ENCODE data around the gene PLA2G4E. TPM values are rescaled to one million over a fixed set of nuclear protein-coding genes. Genes with fewer than 3 reads are reported as not detected.

The PLA2G4E gene
- total RNA-seq, 2 experiments from 2014 or later = not detected

DNA sequence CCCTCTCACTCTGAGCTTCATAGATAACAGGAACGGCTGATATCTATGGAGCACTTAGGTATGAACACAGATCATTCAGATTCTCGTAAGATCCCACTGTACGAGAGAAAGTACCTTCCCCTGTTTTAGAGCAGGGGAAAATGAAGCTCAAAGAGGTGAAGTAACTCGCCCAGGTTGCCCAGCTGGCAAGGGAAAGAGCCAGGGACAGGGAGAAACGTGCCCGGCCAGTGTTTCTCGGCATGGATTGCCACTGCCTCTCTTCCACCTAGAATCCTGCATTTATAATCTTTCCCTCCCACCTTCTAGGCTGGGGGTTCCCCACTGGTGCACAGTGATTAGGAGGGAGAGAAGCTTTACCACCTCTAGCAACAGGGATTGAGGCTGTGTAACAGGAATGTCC, 87.5 kb downstream of the PLA2G4E start:
- TF ChIP-seq CTCF (IDR thresholded peaks at IDR 0.05) = no peak
- DNase-seq (no peak), ATAC-seq (ENCODE audit: poor library complexity) (no peak)
- Histone ChIP-seq H3K4me3 (ENCODE audit: low read length) (no peak overlapping the region), H3K9me3 (ENCODE audit: control insufficient read depth in 1 of 2, insufficient read depth in 1 of 2, low read length in 2 of 2) (peaks cover 0 to 3% of the 10 kb centered on the region in 2 experiments), H3K36me3 (ENCODE audit: insufficient read depth, low read length) (no peaks in the 10 kb centered on the region), H3K4me1 (ENCODE audit: insufficient read depth, low read length) (peaks cover 63% of the 10 kb centered on the region), H3K27me3 (ENCODE audit: control insufficient read depth in 1 of 2, insufficient read depth in 2 of 2, low read length in 2 of 2) (no peaks in the 10 kb centered on the region), H3K27ac (ENCODE audit: low read depth in 1 of 2, low read length in 2 of 2) (peak overlapping the region; percentile 97)
- POLR2A ChIA-PET = interaction anchor here (8.9 kb wide), 1 partner anchor 37 kb away, joined by 209 read pairs; the partner anchor contains the start of gene EHD4
- H3K27me3 Mint-ChIP-seq = no peaks in the 10 kb centered on the region
- peaks cover 46% of the 10 kb centered on the region for H3K4me1 Mint-ChIP-seq (ENCODE audit: low read depth)
- H3K36me3 Mint-ChIP-seq (ENCODE audit: low read depth) = no peaks in the 10 kb centered on the region
- H3K27ac Mint-ChIP-seq = peak overlapping the region; percentile 89
- H3K9me3 Mint-ChIP-seq = no peaks in the 10 kb centered on the region
- H3K4me3 Mint-ChIP-seq = no peak overlapping the region
- intact Hi-C loops (cut with DNase I, micrococcal nuclease) = no loop called here
- CTCF ChIA-PET = interaction anchor here (1.2 to 1.6 kb wide), 2 partner anchors 29 to 161 kb away, joined by 3 to 4 read pairs; no protein-coding TSS in a partner anchor

- H3K9me3 ChIP-seq (ENCODE audit: control insufficient read depth in 1 of 2, insufficient read depth in 1 of 2, low read length in 2 of 2) = peaks cover 0 to 3% of the 10 kb centered on the region in 2 experiments
- no peak for DNase-seq
- H3K4me3 Mint-ChIP-seq = no peak overlapping the region
- H3K9me3 Mint-ChIP-seq = no peaks in the 10 kb centered on the region
- CTCF ChIA-PET = interaction anchor here (1.2 to 1.6 kb wide), 2 partner anchors 28 to 160 kb away, joined by 3 to 4 read pairs; no protein-coding TSS in a partner anchor
- peak overlapping the region; percentile 89 for H3K27ac Mint-ChIP-seq
- H3K27me3 ChIP-seq (ENCODE audit: control insufficient read depth in 1 of 2, insufficient read depth in 2 of 2, low read length in 2 of 2) = no peaks in the 10 kb centered on the region
- no peaks in the 10 kb centered on the region for H3K27me3 Mint-ChIP-seq
- H3K4me3 ChIP-seq (ENCODE audit: low read length) = no peak overlapping the region
- intact Hi-C loops (cut with DNase I, micrococcal nuclease) = no loop called here
- peak overlapping the region in 1 of 2 donors; percentile 97 for H3K27ac ChIP-seq (ENCODE audit: low read depth in 1 of 2, low read length in 2 of 2)
- no peak for TF ChIP-seq CTCF (IDR thresholded peaks at IDR 0.05)
- no peaks in the 10 kb centered on the region for H3K36me3 ChIP-seq (ENCODE audit: insufficient read depth, low read length)
- no peak for ATAC-seq (ENCODE audit: poor library complexity)
- POLR2A ChIA-PET = interaction anchor here (8.9 kb wide), 1 partner anchor 38 kb away, joined by 209 read pairs; the partner anchor contains the start of gene EHD4
- H3K4me1 ChIP-seq (ENCODE audit: insufficient read depth, low read length) = peaks cover 57% of the 10 kb centered on the region
- H3K4me1 Mint-ChIP-seq (ENCODE audit: low read depth) = peaks cover 44% of the 10 kb centered on the region
- no peaks in the 10 kb centered on the region for H3K36me3 Mint-ChIP-seq (ENCODE audit: low read depth)
These were observed 88.1 kb downstream of the PLA2G4E start for GRCh38 chr15:41932511-41933289.

- peaks cover 43% of the 10 kb centered on the region for H3K4me1 Mint-ChIP-seq (ENCODE audit: low read depth)
- CTCF ChIA-PET = interaction anchor here (1.2 to 1.6 kb wide), 2 partner anchors 27 to 159 kb away, joined by 3 to 4 read pairs; no protein-coding TSS in a partner anchor
These were observed 88.7 kb downstream of the PLA2G4E start for GRCh38 chr15:41932101-41932500.

More at GRCh38 chr15:41932101-41932500, 88.7 kb downstream of the PLA2G4E start:
- Histone ChIP-seq H3K4me3 (ENCODE audit: low read length) (no peak overlapping the region), H3K36me3 (ENCODE audit: insufficient read depth, low read length) (no peaks in the 10 kb centered on the region), H3K9me3 (ENCODE audit: control insufficient read depth in 1 of 2, insufficient read depth in 1 of 2, low read length in 2 of 2) (peaks cover 0 to 3% of the 10 kb centered on the region in 2 experiments), H3K27ac (ENCODE audit: low read depth in 1 of 2, low read length in 2 of 2) (no peak overlapping the region), H3K27me3 (ENCODE audit: control insufficient read depth in 1 of 2, insufficient read depth in 2 of 2, low read length in 2 of 2) (no peaks in the 10 kb centered on the region), H3K4me1 (ENCODE audit: insufficient read depth, low read length) (peaks cover 51% of the 10 kb centered on the region)
- POLR2A ChIA-PET = interaction anchor here (0.9 kb wide), 1 partner anchor 27 kb away, joined by 4 read pairs; no protein-coding TSS in a partner anchor
- DNase-seq (no peak), ATAC-seq (ENCODE audit: poor library complexity) (no peak)
- Mint-ChIP-seq H3K27ac (peak overlapping the region; percentile 89), H3K27me3 (no peaks in the 10 kb centered on the region), H3K36me3 (ENCODE audit: low read depth) (no peaks in the 10 kb centered on the region), H3K4me3 (no peak overlapping the region), H3K9me3 (no peaks in the 10 kb centered on the region)
- no peak for TF ChIP-seq CTCF (IDR thresholded peaks at IDR 0.05)
- intact Hi-C loops (cut with DNase I, micrococcal nuclease) = no loop called here

Other genes starting within 250 kb of the PLA2G4E start
- 10 to 100 TPM; 26.0 to 30.0 TPM for gene MAPKBP1, start 246.6 kb downstream of the PLA2G4E start, total RNA-seq
- gene JMJD7, start 192.9 kb downstream of the PLA2G4E start, total RNA-seq = 10 to 100 TPM; 35.6 to 38.4 TPM
- 10 to 100 TPM; 33.7 to 34.6 TPM for gene PLA2G4B, start 182.2 kb downstream of the PLA2G4E start, total RNA-seq
- 1 to 10 TPM; 2.2 to 2.3 TPM for gene SPTBN5, start 127.0 kb downstream of the PLA2G4E start, total RNA-seq
- 10 to 100 TPM; 39.8 to 40.5 TPM for gene EHD4, start 48.5 kb downstream of the PLA2G4E start, total RNA-seq
- gene PLA2G4D, start 73.5 kb upstream of the PLA2G4E start, total RNA-seq = not detected
- gene PLA2G4F, start 135.6 kb upstream of the PLA2G4E start, total RNA-seq = not detected
- gene VPS39, start 187.3 kb upstream of the PLA2G4E start, total RNA-seq = 10 to 100 TPM; 73.4 to 82.5 TPM

Data from CD4-positive, alpha-beta T cell (primary cell).